Esophagus squamous epithelium (tissue), 5 donors: ENCODE measurements around the gene ADAMTS13. TPM values are rescaled to one million over a fixed set of nuclear protein-coding genes. Genes with fewer than 3 reads are reported as not detected.

Source experiments
- DNase-seq: peaks from one replicate; lab custom pipeline; 2025; lab: John Stamatoyannopoulos, UW
- H3K27ac ChIP-seq, 4 donors: fragments of 200-600 bp; sonication (generic); one replicate each; pipeline ENCODE4 v1.5.1; 2016 to 2019; ENCODE audit warnings: mild to moderate bottlenecking in 1 of 4
- H3K27me3 ChIP-seq, 4 donors: fragments of 200-600 bp; sonication (generic); 1 replicate in 3 of 4; 2 replicates in 1 of 4; pipeline versions ENCODE4 v1.5.1 to v1.6.0; 2017 to 2021; ENCODE audit warnings: antibody characterized with exemption in 1 of 4
- H3K36me3 ChIP-seq, 3 donors: fragments of 200-600 bp; sonication (generic); one replicate each; pipeline ENCODE4 v1.5.1; 2016 to 2019
- H3K4me1 ChIP-seq, 3 donors: fragments of 200-600 bp; sonication (generic); one replicate each; pipeline ENCODE4 v1.5.1; 2017 to 2019
- H3K4me3 ChIP-seq, 4 donors: fragments of 200-600 bp; sonication (generic); 1 replicate in 3 of 4; 2 replicates in 1 of 4; pipeline ENCODE4 v1.5.1; 2016 to 2019; ENCODE audit warnings: mild to moderate bottlenecking in 2 of 4, moderate library complexity in 1 of 4
- H3K9me3 ChIP-seq, 3 donors: fragments of 200-600 bp; sonication (generic); one replicate each; pipeline ENCODE4 v1.5.1; 2016 to 2019
- POLR2A ChIP-seq, 4 donors: fragments of 450-650 bp; IDR thresholded peaks; one replicate each; pipeline ENCODE4 v1.6.1; 2017; ENCODE audit warnings: antibody characterized with exemption in 4 of 4, mild to moderate bottlenecking in 4 of 4, moderate library complexity in 3 of 4
- WGBS, 2 donors: methylation state at CpG; one replicate each; pipeline ENCODE4 v1.1.5; 2018; 5-methylcytosine and 5-hydroxymethylcytosine counted together
- intact Hi-C: fragments of 100-400 bp; cut with DNase I; formaldehyde crosslinking; loops from one replicate; pipeline ENCODE4 v1.15.0; 2022
- total RNA-seq, 4 donors: library from RNA; depleted of rRNA; stranded (reverse); fragments of >200 nt; gene quantifications; one replicate each; pipeline ENCODE4 v1.1.0, GENCODE V29; 2016
- TF ChIP-seq, protein P1 (sequence below), 6 experiments: fragments of 450-650 bp in 4 of 6; fragments of 200-600 bp in 2 of 6; sonication (generic) in 2 of 6; IDR thresholded peaks; one replicate each; pipeline ENCODE4 v1.5.1; 2016 to 2019; ENCODE audit warnings: antibody characterized with exemption in 6 of 6, mild to moderate bottlenecking in 4 of 6, moderate library complexity in 4 of 6
- donor health status: DM: yes; HTN: yes; CAD: no.

Gene ADAMTS13
- total RNA-seq, 4 donors from 2014 or later, result 0.21 to 2.5 (median 0.33) TPM

DNA sequence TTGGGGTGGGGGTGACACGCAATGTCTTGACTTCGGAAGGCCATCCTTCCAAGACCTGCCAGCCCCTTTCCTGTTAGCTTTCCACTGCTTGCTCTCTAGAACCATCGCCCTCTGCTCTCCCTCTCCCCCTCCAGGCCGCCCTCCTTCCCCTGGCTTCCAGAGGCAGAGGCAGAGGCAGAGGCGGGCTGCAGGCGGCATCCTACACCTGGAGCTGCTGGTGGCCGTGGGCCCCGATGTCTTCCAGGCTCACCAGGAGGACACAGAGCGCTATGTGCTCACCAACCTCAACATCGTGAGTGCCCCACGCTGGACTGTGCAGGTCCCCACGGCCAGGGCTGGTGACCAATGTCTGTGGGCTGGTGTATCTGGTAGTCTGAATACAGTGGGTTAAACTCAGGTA, 2.0 kb downstream of the ADAMTS13 start:
- TF ChIP-seq, protein P1, sequence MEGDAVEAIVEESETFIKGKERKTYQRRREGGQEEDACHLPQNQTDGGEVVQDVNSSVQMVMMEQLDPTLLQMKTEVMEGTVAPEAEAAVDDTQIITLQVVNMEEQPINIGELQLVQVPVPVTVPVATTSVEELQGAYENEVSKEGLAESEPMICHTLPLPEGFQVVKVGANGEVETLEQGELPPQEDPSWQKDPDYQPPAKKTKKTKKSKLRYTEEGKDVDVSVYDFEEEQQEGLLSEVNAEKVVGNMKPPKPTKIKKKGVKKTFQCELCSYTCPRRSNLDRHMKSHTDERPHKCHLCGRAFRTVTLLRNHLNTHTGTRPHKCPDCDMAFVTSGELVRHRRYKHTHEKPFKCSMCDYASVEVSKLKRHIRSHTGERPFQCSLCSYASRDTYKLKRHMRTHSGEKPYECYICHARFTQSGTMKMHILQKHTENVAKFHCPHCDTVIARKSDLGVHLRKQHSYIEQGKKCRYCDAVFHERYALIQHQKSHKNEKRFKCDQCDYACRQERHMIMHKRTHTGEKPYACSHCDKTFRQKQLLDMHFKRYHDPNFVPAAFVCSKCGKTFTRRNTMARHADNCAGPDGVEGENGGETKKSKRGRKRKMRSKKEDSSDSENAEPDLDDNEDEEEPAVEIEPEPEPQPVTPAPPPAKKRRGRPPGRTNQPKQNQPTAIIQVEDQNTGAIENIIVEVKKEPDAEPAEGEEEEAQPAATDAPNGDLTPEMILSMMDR (IDR thresholded peaks at IDR 0.05), result no peak
- no peak for TF ChIP-seq POLR2A (IDR thresholded peaks at IDR 0.05)
- intact Hi-C loops, result no loop called here
- 98 to 100% methylated on average over 7 to 9 of the region's 12 CpGs for WGBS, 2 donors

DNA sequence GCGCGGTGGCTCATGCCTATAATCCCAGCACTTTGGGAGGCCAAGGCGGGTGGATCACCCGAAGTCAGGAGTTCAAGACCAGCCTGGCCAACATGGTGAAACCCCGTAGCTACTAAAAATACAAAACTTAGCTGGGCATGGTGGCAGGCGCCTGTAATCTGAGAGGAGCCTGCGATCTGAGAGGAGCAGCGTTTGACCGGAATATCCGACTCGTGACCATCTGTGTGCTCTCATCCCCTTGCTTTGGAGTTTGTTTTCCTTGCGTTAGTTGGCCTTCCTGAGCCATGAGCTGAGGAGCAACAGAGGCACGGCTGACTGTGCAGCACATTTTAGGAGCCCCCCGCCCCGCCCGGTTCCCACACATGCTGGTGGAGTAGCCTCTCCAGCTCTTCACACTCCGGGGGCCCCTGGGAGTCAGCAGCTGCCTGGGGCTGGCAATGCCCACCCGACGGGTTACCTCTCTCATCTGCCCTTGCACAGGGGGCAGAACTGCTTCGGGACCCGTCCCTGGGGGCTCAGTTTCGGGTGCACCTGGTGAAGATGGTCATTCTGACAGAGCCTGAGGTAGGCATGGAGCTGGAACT, 3.0 kb downstream of the ADAMTS13 start:
- Histone ChIP-seq H3K4me1 (peaks cover 0 to 23% (median 9%) of the 10 kb centered on the region in 3 donors), H3K27ac (no peak overlapping the region), H3K9me3 (no peaks in the 10 kb centered on the region), H3K27me3 (peaks cover 0 to 57% (median 2%) of the 10 kb centered on the region in 4 donors), H3K4me3 (no peak overlapping the region), H3K36me3 (no peaks in the 10 kb centered on the region)
- DNase-seq, result no peak
- intact Hi-C loops, result no loop called here
- TF ChIP-seq, protein P1 (IDR thresholded peaks at IDR 0.05), result no peak
- TF ChIP-seq POLR2A (IDR thresholded peaks at IDR 0.05), result no peak
- 85 to 92% methylated on average over 13 to 14 of the region's 22 CpGs for WGBS, 2 donors

More for the DNA sequence above, 2.0 kb downstream of the ADAMTS13 start:
- Histone ChIP-seq H3K4me3 (no peak overlapping the region), H3K36me3 (no peaks in the 10 kb centered on the region), H3K4me1 (peaks cover 0 to 17% (median 9%) of the 10 kb centered on the region in 3 donors), H3K27ac (no peak overlapping the region), H3K9me3 (no peaks in the 10 kb centered on the region), H3K27me3 (peaks cover 0 to 49% (median 2%) of the 10 kb centered on the region in 4 donors)
- no peak for DNase-seq

DNA sequence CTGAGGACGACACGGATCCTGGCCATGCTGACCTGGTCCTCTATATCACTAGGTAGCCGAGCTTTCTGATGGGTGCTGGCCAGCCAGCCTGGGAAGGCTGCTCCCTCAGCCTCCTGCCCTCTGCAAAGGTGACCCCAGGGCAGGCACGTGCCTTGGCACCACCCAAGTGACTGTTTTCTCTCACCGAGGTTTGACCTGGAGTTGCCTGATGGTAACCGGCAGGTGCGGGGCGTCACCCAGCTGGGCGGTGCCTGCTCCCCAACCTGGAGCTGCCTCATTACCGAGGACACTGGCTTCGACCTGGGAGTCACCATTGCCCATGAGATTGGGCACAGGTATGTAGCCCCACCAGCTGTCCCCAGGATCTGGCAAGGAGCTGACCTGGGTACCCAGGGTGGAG, 3.8 kb downstream of the ADAMTS13 start:
- Histone ChIP-seq H3K27ac (no peak overlapping the region), H3K9me3 (no peaks in the 10 kb centered on the region), H3K4me1 (peaks cover 0 to 23% (median 9%) of the 10 kb centered on the region in 3 donors), H3K36me3 (no peaks in the 10 kb centered on the region), H3K4me3 (no peak overlapping the region), H3K27me3 (peaks cover 0 to 57% (median 2%) of the 10 kb centered on the region in 4 donors)
- TF ChIP-seq, protein P1 (IDR thresholded peaks at IDR 0.05), result no peak
- 80 to 87% methylated on average over 2 to 6 of the region's 11 CpGs for WGBS, 2 donors
- DNase-seq, result no peak
- intact Hi-C loops, result no loop called here

DNA sequence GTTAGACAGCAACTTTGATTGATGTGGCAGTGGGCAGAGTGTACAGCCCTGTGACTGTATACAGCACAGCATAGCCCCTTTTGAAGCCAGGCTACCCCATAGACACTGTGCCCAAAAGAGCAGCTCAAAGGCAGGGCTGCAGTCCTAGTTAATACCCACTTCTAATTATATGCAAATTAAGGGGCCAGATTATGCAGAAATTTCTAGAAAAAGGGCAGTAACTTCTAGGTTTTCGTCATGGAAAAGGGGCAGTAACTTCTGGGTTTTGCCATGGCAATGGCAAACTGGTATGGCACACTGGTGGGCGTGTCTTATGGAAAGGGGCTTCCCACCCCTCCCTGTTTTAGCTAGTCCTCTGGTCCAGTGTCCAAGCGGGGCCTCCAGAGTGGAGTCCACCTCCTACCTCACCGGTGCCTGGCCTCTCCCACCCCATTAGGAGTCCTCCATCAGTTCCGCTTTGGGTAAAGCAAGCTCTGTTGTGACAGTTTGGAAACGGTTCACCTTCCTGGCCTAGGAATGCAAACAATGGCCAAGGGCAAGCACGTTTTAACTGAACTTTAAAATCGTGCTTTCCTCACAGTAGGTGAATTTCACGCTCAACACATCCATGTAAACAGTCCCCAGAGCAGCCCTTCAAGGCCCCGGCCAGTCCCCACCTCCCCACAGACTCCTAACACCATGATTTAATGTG, 5.6 kb downstream of the ADAMTS13 start:
- peaks cover 0 to 57% (median 2%) of the 10 kb centered on the region in 4 donors for H3K27me3 ChIP-seq
- 47 to 65% methylated on average over 9 of the region's 10 CpGs for WGBS, 2 donors
- no peak overlapping the region for H3K27ac ChIP-seq
- no peak for DNase-seq
- peak overlapping the region in 2 of 4 donors; percentile 47 to 66 for H3K4me3 ChIP-seq
- H3K4me1 ChIP-seq, result peaks cover 0 to 23% (median 9%) of the 10 kb centered on the region in 3 donors
- TF ChIP-seq, protein P1 (IDR thresholded peaks at IDR 0.05), result no peak
- no peak for TF ChIP-seq POLR2A (IDR thresholded peaks at IDR 0.05)
- no peaks in the 10 kb centered on the region for H3K36me3 ChIP-seq
- intact Hi-C loops, result no loop called here
- H3K9me3 ChIP-seq, result no peaks in the 10 kb centered on the region

DNA sequence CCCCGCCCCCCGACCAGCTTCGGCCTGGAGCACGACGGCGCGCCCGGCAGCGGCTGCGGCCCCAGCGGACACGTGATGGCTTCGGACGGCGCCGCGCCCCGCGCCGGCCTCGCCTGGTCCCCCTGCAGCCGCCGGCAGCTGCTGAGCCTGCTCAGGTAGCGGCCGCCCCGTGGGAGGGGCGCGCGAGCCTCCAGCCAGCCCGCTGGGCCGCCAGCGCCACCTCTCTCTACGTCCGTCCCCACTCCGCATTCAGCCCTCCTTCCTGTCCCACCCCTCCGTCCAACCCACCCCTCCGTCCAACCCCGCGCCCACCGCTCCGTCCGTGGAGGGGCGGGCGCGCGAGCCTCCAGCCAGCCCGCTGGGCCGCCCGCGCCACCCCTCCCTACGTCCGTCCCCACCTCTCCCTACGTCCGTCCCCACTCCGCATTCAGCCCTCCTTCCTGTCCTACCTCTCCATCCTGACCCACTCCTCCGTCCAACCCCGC, 6.5 kb downstream of the ADAMTS13 start:
- Histone ChIP-seq H3K27me3 (peaks cover 0 to 57% (median 2%) of the 10 kb centered on the region in 4 donors), H3K4me3 (peak overlapping the region; percentile 19 to 66 (median 38)), H3K27ac (no peak overlapping the region), H3K9me3 (no peaks in the 10 kb centered on the region), H3K36me3 (no peaks in the 10 kb centered on the region), H3K4me1 (peaks cover 0 to 23% (median 9%) of the 10 kb centered on the region in 3 donors)
- TF ChIP-seq POLR2A (IDR thresholded peaks at IDR 0.05), result no peak
- TF ChIP-seq, protein P1 (IDR thresholded peaks at IDR 0.05), result no peak
- DNase-seq, result no peak
- 2 to 3% methylated on average over 12 to 18 of the region's 57 CpGs for WGBS, 2 donors
- intact Hi-C loops, result no loop called here
